GM19023 (cell line): ENCODE data around the gene SLC25A29.
A peak's percentile ranks its signal among the peaks of the same experiment; 100 is the strongest.
"Not testable (repeated sequence)": the region's sequence is repeated elsewhere in the genome, so short reads cannot be mapped to it uniquely, and the experiment has no call there.

ENCODE experiments used
- ATAC-seq: cut with Tn5 transposase; IDR thresholded peaks from one replicate; pipeline ENCODE4 v1.9.1; 2021; ENCODE audit warnings: mild to moderate bottlenecking, moderate library complexity; ENCODE audit not compliant: unreplicated experiment

The SLC25A29 gene

DNA sequence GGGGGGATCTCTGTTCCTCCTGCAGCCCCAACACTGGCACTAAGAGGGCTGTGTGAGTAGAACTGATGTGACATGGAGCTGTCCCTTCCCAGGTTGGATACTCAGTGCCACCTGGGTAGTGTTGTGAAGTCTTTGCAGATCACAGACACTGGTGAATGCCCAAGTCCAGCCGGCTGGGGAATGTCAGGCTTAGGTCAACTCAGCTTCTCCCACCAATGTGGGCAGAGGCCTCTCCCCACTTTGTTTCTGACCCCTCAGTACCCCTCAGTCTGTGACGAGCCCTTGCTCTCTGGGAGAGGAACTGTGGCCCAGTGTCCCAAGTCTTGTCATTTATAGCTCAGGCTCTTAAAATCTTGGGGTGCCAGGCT lies 11.3 kb downstream of the SLC25A29 start:
- ATAC-seq = no peak

DNA sequence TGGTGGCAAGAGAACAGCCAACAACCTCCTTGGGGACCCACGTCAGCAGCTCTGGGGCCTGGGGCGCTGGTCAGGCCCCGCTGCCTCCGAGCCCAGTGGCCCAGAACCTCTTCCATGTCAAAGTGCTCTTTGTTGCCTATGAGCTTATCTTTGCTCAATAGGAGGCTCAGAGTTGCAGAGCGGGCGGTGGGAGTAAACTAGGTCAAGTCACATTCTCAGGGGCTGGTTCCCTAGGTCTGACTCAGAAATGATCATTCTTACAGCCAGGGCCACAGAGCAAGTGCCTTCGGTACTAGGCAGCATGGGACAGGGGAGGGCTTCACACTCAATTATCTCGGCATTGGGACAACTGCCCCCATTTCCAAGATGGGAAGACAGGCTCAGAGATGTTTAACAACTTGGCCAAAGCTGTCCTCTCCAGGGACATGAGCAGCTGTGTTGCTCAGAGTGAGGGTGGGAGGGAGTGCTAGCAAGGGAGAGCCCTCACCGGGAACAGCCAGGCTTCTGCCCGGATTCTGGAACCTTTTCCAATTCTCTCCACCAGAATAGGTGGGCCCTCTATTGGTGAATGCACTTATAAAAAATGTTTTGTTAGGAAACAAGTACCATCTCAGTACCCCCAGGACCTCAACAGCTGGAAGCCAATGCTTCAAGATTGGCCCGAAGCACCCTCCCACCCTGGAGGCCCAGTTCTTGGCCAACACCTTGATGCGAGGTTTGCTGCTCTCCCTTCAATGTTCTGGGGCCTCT lies 11.9 kb downstream of the SLC25A29 start:
- ATAC-seq = no peak

GRCh38 chr14:100293497-100294212 lies 12.6 kb downstream of the SLC25A29 start:
- no peak for ATAC-seq

DNA sequence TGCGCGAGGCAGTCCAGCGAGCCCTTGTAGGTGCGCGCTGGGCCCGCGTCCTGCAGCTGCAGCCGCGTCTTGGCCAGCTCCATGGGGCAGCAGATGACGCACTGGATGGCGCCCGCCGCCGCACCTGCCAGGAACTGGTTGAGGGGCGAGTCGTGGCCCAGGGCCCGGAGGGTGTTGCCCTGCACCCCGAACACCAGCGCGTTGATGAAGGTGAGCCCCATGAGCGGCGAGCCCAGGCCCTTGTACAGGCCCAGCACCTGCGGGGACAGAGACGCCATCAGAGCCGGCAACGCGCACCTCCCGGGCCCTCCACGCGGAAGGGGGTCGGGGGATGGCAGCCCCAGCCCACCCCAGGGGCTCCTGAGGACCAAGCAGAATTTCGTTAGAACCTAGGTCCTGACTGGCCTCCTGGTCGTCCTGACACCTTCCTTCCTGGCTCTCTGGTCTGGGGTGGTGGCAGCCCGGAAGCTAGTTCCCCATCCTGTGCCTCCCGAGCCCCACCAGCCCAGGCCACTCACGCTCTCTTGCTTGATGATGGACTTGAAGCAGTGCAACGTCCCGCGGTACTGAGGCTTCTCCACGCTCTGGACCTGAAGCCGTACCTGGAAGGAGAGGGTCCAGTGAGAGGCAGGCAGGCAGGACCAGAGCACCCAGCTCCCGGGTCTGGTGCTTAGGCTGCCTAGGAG lies 13.3 kb downstream of the SLC25A29 start:
- no peak for ATAC-seq

DNA sequence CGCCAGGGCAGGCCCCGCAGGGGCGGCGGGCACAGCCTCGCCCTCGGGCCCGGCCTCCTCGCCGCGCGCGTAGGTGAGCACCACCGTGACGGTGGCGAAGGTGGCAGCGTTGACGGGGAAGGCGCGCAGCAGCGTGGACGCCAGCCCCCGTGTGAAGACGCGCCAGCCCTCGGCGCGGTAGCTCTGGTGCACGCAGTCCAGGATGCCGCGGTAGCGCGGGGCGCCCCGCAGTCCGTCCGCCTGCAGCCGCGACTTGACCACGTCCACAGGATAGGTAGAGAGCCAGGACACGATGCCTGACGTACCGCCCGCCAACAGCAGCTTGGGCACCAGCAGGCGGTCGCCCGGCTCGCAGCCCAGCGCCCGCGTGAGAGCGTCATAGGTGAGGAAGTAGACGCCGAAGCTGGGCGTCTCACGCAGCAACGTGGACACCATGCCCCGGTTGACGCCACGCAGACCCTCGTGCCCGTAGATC lies 13.9 kb downstream of the SLC25A29 start:
- no peak for ATAC-seq

DNA sequence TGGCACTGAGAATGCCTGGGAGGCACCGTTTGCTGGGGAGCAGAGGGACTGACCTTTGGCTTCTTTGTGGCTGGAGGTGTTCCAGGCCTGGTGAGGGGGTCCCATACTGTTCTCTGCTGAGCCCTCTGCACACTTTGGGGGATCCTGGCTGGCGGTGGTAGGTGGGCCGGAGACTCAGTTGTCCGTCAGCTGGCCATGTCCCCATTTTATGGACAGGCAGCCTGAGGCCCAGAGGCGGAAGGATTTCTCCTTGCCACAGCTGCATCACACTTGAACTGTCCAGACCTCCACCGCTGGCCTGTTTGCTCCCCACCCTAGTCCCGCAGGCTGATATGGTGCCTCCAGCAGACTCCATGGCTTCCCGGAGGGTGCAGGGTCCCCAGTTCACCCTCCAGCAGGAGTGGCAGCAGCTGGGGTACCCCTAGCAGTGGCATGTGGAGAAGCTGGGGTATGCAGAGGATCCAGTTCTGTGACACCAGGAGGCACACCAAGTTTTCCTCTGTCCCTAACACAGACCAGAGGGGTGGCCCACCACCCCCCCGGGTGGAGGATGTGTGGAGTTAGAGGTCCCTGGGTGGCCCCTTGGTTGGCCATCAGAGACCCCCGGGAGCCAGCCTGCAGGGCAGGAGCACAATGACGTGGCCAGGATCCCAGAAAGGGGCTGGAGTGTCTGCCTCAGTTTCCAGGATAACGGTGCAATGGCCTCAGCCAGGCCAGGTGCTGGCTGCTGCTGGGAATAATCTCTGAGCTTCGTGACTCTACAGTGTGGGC lies 14.8 kb downstream of the SLC25A29 start:
- no peak for ATAC-seq

DNA sequence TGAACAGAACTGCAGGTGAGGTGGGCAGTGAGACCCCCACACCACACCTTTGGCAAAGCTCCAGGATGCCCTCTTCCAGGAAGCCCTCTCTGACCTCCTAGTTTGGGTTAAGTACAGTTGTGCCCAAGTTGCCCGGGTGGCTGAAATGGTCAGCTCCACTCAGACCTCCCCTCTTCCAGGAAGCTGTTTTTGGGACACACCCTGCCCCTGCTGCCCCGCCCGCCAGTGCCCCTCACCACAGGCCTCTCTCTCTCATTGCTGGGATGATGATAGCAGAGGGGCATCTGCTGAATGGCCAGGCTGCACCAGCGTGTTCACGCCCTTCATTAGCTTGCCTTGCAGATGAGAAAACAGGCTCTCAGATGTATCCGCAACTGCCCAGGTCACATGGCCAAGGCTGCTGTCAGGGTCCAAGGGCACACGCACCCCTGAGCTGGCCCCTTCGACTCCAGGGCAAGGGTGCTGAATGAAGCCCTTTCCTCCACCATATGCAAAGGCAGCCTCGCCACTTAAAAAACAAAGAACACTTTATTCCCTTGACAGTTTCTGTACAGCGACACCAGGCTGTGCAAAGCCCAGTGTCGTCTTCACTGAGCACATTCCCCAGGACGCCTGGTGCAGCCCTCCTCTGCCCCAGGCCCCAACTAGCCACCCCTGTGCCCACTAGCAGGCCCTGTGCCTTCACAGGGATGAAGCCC lies 15.5 kb downstream of the SLC25A29 start:
- ATAC-seq = no peak

- no peak for ATAC-seq
These were observed 16.2 kb downstream of the SLC25A29 start for GRCh38 chr14:100289916-100290606.

DNA sequence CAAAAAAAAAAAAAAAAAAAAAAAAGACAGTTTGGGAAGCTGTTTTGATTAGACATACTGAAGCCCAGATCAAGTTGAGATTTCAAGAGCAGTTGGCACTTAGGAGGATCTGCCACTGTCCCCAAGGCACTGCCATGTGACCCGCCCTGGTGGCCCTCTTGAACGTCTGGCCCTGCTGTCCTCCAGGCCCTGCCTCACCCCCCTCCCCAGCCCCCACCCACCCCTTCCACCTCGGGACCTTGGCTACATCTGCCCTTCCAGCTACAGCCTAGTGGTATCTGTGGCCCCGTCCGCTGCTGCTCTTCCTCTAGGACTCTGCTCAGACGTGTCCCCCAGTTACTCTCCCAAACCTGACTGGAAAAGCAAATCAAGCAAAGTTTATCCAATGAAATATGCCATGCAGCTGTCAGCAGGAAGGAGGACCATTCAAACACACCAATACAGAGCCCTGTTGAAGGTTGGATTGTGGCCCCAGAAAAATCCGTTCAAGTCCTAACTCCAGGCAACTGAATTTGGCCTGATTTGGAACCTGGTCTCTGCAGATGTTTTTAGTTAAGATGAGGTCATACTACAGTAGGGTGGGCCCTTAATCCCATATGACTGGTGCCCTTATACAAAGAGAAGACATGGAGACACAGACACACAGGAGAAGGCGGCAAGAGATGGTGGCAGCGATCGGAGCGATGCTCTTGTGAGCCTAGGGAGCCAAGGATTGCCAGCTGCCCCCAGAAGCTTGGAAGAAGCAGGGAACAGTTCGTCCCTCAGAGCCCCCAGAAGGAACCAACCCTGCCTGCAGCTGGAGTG lies 17.7 kb downstream of the SLC25A29 start:
- ATAC-seq = no peak

DNA sequence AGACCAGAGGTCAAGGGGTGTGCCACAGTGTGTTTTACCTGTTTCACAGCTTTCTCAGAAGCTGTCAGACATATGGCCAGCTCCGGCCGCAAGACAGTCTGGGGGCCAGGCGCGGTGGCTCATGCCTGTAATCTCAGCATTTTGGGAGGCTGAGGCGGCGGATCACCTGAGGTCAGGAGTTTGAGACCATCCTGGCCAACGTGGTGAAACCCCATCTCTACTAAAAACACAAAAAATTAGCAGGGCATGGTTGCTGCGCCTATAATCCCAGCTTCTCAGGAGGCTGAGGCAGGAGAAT lies 18.3 kb downstream of the SLC25A29 start:
- not testable (repeated sequence) for ATAC-seq

GRCh38 chr14:100287202-100287997 lies 18.8 kb downstream of the SLC25A29 start:
- no peak for ATAC-seq

- ATAC-seq = no peak
These were observed 19.6 kb downstream of the SLC25A29 start for GRCh38 chr14:100286484-100287191.

GRCh38 chr14:100285913-100286400 lies 20.3 kb downstream of the SLC25A29 start:
- no peak for ATAC-seq

- ATAC-seq = peak; percentile 88
These were observed 21.0 kb downstream of the SLC25A29 start for GRCh38 chr14:100285021-100285912.

DNA sequence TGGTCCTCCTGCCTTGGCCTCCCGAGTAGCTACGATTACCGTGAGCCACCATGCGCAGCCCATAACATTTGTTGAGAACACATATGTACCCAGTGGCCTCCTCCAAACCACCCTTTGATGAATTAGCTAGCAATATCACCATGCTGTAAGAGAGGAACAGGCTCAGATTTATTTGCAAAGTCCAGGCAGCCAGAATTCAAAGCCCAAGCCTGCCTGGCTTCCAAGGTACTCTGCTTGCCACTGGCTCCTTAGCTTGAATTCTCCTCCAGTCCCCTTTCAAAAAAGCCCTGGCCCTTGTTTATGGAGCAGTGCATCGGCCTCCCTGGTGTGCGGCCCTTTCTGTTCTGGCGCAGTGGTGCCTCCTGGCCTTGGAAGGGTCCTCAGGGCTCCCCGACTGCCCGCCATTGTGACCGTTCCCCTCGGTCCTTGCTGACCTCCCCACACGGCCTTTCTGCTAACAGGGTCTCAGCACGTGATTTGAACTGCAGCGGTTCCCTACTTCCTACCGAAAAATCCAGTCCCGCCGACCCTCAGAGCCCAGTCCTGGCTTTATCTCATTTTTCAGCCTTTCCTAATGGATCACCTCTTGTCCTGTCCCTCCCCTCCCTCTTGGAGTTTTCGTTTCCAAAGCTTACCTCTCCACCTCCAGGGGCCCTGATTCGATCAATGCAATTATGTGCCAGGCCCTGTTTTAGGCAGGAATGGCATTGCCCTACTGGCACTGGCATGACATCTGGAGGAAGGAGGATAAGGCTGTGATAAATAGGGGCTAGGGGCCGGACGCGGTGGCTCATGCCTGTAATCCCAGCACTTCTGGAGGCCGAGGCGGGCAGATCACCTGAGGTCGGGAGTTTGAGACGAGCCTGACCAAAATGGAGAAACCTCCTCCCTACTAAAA lies 22.0 kb downstream of the SLC25A29 start:
- no peak for ATAC-seq

GRCh38 chr14:100283436-100283835 lies 22.8 kb downstream of the SLC25A29 start:
- ATAC-seq = not testable (repeated sequence)
